Measurements from ENCODE around the gene NDUFS8.

The NDUFS8 gene

GRCh38 chr11:68002938-68003845, 27.3 kb upstream of the NDUFS8 start:
- peak in 1 of 2 donors; percentile 35 for DNase-seq (ENCODE audit: low read depth in 2 of 2)

GRCh38 chr11:68003846-68004550, 26.5 kb upstream of the NDUFS8 start, which contains the start of gene UNC93B1:
UNC93B1 (minus strand) TSS chr11:68004097; CDS start chr11:68004043, 54 bp downstream.
- peak; percentile 55 to 61 for DNase-seq (ENCODE audit: low read depth in 2 of 2)

GRCh38 chr11:68004551-68005335, 25.7 kb upstream of the NDUFS8 start:
- no peak for DNase-seq (ENCODE audit: low read depth in 2 of 2)

GRCh38 chr11:68006606-68007166, 23.8 kb upstream of the NDUFS8 start:
- no peak for DNase-seq (ENCODE audit: low read depth in 2 of 2)

GRCh38 chr11:68007498-68008380, 22.7 kb upstream of the NDUFS8 start:
- no peak for DNase-seq (ENCODE audit: low read depth in 2 of 2)

- DNase-seq (ENCODE audit: low read depth in 2 of 2), result no peak
Observed at GRCh38 chr11:68008381-68009337, 21.8 kb upstream of the NDUFS8 start.

GRCh38 chr11:68009391-68010089, 20.9 kb upstream of the NDUFS8 start:
- DNase-seq (ENCODE audit: low read depth in 2 of 2), result no peak

- DNase-seq (ENCODE audit: low read depth in 2 of 2), result no peak
Observed at GRCh38 chr11:68010090-68011041, 20.1 kb upstream of the NDUFS8 start, which contains the start of gene ALDH3B1. ALDH3B1 (plus strand) TSS chr11:68010327; CDS start chr11:68015298, 4,971 bp downstream.

GRCh38 chr11:68011051-68011943, 19.2 kb upstream of the NDUFS8 start:
- no peak for DNase-seq (ENCODE audit: low read depth in 2 of 2)

GRCh38 chr11:68012044-68012842, 18.2 kb upstream of the NDUFS8 start:
- no peak for DNase-seq (ENCODE audit: low read depth in 2 of 2)

GRCh38 chr11:68012843-68013610, 17.5 kb upstream of the NDUFS8 start:
- DNase-seq (ENCODE audit: low read depth in 2 of 2), result no peak

GRCh38 chr11:68013611-68014156, 16.8 kb upstream of the NDUFS8 start:
- no peak for DNase-seq (ENCODE audit: low read depth in 2 of 2)

- DNase-seq (ENCODE audit: low read depth in 2 of 2), result no peak
Observed at GRCh38 chr11:68014157-68014946, 16.1 kb upstream of the NDUFS8 start.

- DNase-seq (ENCODE audit: low read depth in 2 of 2), result no peak
Observed at GRCh38 chr11:68014947-68015447, 15.5 kb upstream of the NDUFS8 start.

Data from stimulated activated CD8-positive, alpha-beta memory T cell treated with anti-CD3 and anti-CD28 coated beads, Interleukin-2, amount 100 ng/mL, for 1 hour (primary cell).